Ammon's horn (tissue), 1 donor: ENCODE measurements around the gene CDC6.

Source experiments
- DNase-seq: peaks from one replicate; pipeline ENCODE4 v3.0.0-alpha.2; 2016; ENCODE audit warnings: low spot score

The CDC6 gene

GRCh38 chr17:40352237-40352778, 64.6 kb downstream of the CDC6 start:
- no peak for DNase-seq

DNA sequence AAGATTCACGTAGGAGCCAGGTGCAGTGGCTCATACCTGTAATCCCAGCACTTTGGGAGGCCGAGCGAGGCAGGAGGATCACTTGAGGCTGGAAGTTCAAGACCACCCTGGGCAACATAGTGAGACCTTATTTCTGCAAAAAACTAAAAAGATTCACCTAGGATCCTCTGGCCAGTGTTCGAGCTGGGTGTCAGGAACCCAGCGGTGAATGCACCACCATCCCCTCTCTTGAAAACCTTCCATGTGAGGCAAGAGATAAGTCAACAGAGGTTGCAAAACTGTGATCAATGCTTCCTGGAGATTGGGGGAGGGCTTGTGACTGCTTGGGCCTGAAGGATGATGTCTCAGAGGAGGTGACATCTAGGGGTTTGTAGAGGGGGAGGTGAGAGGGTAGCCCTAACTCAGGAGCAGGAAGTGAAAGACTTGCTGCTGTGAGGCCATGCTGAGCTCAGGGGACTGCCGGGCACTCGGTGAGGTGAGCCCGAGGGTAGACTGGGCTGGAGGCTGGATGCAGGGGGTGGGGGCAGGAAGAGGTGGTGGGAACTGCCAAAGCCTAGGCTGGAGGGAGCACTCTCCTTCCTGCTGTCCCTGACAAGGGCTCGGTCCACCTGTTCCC, 65.2 kb downstream of the CDC6 start:
- DNase-seq: no peak
